GM12891 (cell line): Measurements from ENCODE around the gene APEH.

Experiments used
- DNase-seq: peaks from one replicate; pipeline ENCODE4 v3.0.0; 2011; ENCODE audit warnings: low spot score; ENCODE audit not compliant: insufficient read length
- FAIRE-seq: peaks from 2 replicates; lab custom pipeline; 2011; peaks lifted over from hg19 to GRCh38; lab: Jason Lieb, UNC
- PAX5 ChIP-seq: IDR thresholded peaks from 2 replicates; pipeline ENCODE4 v1.6.1; 2011; ENCODE audit warnings: low read length, moderate library complexity, mild to moderate bottlenecking; ENCODE audit not compliant: insufficient read depth, severe bottlenecking
- POLR2A ChIP-seq: IDR thresholded peaks from 2 replicates; pipeline ENCODE4 v1.6.1; 2011; ENCODE audit warnings: low read depth, low read length, control low read depth
- POLR2AphosphoS5 ChIP-seq: IDR thresholded peaks from 2 replicates; pipeline ENCODE4 v1.6.1; 2011; ENCODE audit warnings: low read depth, low read length, control low read depth
- POU2F2 ChIP-seq: IDR thresholded peaks from 2 replicates; pipeline ENCODE4 v1.6.1; 2011; ENCODE audit warnings: low read depth, mild to moderate bottlenecking, control low read depth, low read length, moderate library complexity
- SPI1 ChIP-seq: IDR thresholded peaks from 2 replicates; pipeline ENCODE4 v1.6.1; 2011; ENCODE audit warnings: low read depth, low read length, control low read depth
- TAF1 ChIP-seq: IDR thresholded peaks from 2 replicates; pipeline ENCODE4 v1.6.1; 2011; ENCODE audit warnings: low read depth, low read length, control low read depth

APEH gene

GRCh38 chr3:49657208-49657915, 16.8 kb upstream of the APEH start:
- no peak for DNase-seq
- no peak for FAIRE-seq
- no peak for TF ChIP-seq SPI1

- FAIRE-seq (no peak), DNase-seq (no peak)
- no peak for TF ChIP-seq PAX5
- TF ChIP-seq POLR2A, result no peak
- no peak for TF ChIP-seq POU2F2
- no peak for TF ChIP-seq TAF1
- TF ChIP-seq SPI1, result no peak
- no peak for TF ChIP-seq POLR2AphosphoS5
Measured at GRCh38 chr3:49658711-49659110, 15.4 kb upstream of the APEH start.

- DNase-seq, result no peak
- FAIRE-seq, result no peak
- TF ChIP-seq TAF1, result no peak
Measured at GRCh38 chr3:49659756-49660155, 14.4 kb upstream of the APEH start.

GRCh38 chr3:49661281-49661680, 12.9 kb upstream of the APEH start:
- TF ChIP-seq POU2F2 (no peak), PAX5 (no peak), TAF1 (no peak), SPI1 (no peak), POLR2A (no peak), POLR2AphosphoS5 (no peak)
- FAIRE-seq (no peak), DNase-seq (no peak)

GRCh38 chr3:49662021-49662420, 12.1 kb upstream of the APEH start:
- no peak for TF ChIP-seq POLR2AphosphoS5
- TF ChIP-seq POLR2A, result no peak
- no peak for TF ChIP-seq PAX5
- no peak for TF ChIP-seq POU2F2
- no peak for TF ChIP-seq TAF1
- no peak for TF ChIP-seq SPI1
- DNase-seq, result no peak
- FAIRE-seq, result no peak

GRCh38 chr3:49662720-49663413, 11.3 kb upstream of the APEH start:
- DNase-seq (no peak), FAIRE-seq (no peak)
- TF ChIP-seq POLR2AphosphoS5 (no peak), PAX5 (no peak)

GRCh38 chr3:49663831-49664230, 10.3 kb upstream of the APEH start:
- TF ChIP-seq PAX5 (no peak), POLR2AphosphoS5 (no peak), TAF1 (no peak), POLR2A (no peak), SPI1 (no peak), POU2F2 (no peak)
- DNase-seq, result no peak
- no peak for FAIRE-seq

GRCh38 chr3:49664300-49664699, 9.9 kb upstream of the APEH start:
- TF ChIP-seq POU2F2 (no peak), TAF1 (no peak), SPI1 (no peak), POLR2AphosphoS5 (no peak)
- no peak for DNase-seq
- FAIRE-seq, result no peak

- FAIRE-seq (no peak), DNase-seq (no peak)
- TF ChIP-seq TAF1, result no peak
- TF ChIP-seq SPI1, result no peak
- TF ChIP-seq POLR2A, result no peak
- TF ChIP-seq POLR2AphosphoS5, result no peak
- TF ChIP-seq POU2F2, result no peak
- no peak for TF ChIP-seq PAX5
Measured at GRCh38 chr3:49665822-49666519, 8.2 kb upstream of the APEH start.

- TF ChIP-seq PAX5 (no peak), TAF1 (no peak), POU2F2 (no peak), POLR2A (no peak), SPI1 (no peak), POLR2AphosphoS5 (no peak)
- FAIRE-seq (no peak), DNase-seq (no peak)
Measured at GRCh38 chr3:49666592-49666991, 7.6 kb upstream of the APEH start.
